ENCODE data around the gene ATP6V1E1.
"Not testable (repeated sequence)": the region's sequence is repeated elsewhere in the genome, so short reads cannot be mapped to it uniquely, and the experiment has no call there.

Gene ATP6V1E1

DNA sequence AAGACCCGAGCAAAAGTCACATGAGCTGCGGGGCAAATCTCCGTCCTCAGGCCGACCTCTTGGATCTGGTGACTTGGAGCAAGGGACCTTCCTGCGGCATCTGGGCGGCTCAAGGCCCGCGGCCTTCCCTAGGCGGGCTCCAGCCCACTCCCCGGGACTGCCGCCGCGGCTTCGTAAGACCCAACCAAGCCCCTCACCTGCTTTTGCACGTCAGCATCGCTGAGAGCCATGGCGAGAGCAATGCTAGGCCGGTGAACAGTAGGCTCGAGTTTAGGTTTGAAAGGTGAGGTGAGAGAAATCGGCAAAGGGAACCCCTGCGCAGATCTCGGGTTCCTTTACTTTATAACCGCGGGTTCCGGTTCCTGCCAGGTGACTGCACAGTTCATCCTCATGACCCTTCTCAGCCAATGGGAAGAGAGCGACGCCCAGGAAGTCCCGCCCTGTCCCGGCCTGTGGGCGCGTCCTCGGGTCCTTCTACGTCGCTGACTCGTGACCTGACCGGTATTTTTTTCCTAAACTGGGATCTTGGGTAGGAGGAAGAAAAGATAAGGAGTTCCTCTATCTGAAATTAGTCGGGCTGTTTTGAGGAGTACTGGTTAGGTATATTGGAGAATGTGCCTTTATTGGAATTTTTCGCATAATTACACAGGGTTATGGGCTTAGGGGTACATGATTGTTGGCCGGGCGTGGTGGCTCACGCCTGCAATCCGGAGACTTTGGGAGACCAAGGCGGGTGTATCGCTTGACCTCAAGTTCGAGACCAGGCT is at the start of gene ATP6V1E1:
TSS of gene ATP6V1E1 (minus strand) at position 344 of the 767 bp plus-strand sequence. CDS start at position 230, 114 bp downstream.
- DNase-seq (ENCODE audit: low spot score), result peak; percentile 99

- DNase-seq (ENCODE audit: low spot score), result no peak
Measured at GRCh38 chr22:17675584-17675983, 47.0 kb upstream of the ATP6V1E1 start.

DNA sequence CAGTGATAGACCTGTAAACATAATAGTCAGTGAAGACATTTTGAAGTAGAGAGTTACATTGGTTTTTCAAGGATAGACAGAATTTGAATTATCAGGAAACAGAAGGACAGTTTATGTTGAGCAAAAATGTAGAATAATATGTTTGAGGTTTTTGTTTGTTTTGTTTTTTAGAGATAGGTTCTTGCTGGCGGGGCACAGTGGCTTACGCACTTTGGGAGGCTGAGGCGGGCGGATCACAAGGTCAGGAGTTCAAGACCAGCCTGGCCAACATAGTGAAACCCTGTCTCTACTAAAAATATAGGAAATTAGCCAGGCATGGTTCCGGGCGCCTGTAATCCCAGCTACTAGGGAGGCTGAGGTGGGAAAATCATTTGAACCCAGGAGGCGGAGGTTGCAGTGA is 45.6 kb upstream of the ATP6V1E1 start:
- DNase-seq (ENCODE audit: low spot score), result no peak

DNA sequence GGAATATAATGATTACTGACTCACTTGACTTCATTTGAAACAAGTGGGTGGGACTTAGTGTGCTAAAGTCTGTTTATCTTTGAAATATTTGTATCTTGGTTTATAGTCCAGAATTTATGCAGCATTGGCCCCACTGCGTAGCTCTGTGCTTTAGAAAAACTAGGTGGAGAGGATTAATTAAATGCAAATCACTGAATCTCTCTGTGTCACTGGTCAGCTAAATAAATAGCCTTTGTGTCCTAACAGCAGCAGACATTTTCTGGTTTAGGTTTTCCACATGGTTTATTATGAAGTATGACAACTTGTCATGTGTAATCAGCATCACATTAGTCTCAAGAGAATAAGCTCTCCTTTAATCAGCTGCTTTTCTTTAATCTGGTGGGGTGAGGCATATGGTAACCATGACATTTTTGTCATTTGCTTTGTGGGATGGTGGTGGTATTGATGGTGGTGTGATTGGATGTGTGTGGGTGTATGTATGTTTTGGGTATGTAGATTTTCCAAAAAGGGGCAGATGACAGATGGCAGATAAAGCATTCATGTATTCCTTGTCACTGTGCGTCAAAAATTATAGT is 44.0 kb upstream of the ATP6V1E1 start:
- DNase-seq (ENCODE audit: low spot score), result peak; percentile 97

- not testable (repeated sequence) for DNase-seq (ENCODE audit: low spot score)
Measured at GRCh38 chr22:17671521-17672092, 43.1 kb upstream of the ATP6V1E1 start.

DNA sequence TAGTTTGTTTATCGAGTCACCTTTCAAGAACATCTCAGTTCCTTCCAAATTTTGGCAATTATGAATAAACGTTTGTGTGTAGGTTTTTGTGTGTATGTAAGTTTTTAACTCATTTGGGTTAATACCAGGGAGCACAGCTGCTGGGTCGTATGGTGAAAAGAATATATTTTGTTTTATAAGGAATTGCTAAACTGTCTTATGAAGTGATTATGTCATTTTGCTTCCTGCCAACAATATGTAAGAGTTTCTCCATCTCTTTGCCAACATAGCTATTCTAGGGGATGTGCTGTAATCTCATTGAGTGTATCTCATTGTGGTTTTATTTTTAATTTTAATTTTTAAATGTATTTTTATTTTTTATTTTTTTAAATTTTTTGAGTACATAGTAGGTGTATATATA is 37.3 kb upstream of the ATP6V1E1 start:
- DNase-seq (ENCODE audit: low spot score), result no peak

GRCh38 chr22:17665248-17665647 is 36.7 kb upstream of the ATP6V1E1 start:
- DNase-seq (ENCODE audit: low spot score), result no peak

DNA sequence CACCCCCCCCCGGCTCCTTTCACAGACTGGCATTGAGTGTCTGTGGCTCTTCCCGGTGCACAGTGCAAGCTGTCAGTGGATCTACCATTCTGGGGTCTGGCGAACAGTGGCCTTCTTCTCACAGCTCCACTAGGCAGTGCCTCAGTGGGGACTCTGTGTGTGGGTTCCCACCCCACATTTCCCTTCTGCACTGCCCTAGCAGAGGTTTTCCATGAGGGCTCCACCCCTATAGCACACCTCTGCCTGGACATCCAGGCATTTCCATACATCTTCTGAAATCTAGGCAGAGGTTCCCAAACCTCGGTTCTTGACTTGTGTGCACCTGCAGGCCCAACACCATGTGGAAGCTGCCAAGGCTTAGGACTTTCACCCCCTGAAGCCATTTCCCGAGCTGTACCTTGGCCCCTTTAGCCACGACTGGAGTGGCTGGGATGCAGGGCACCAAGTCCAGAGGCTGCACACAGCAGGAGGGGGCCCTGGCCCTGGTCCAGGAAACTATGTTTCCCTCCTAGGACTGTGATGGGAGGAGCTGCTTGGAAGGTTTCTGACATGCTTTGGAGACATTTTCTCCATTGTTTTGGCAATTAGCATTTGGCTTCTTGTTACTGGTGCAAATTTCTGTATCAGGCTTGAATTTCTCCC is 36.0 kb upstream of the ATP6V1E1 start:
- DNase-seq (ENCODE audit: low spot score), result no peak

DNA sequence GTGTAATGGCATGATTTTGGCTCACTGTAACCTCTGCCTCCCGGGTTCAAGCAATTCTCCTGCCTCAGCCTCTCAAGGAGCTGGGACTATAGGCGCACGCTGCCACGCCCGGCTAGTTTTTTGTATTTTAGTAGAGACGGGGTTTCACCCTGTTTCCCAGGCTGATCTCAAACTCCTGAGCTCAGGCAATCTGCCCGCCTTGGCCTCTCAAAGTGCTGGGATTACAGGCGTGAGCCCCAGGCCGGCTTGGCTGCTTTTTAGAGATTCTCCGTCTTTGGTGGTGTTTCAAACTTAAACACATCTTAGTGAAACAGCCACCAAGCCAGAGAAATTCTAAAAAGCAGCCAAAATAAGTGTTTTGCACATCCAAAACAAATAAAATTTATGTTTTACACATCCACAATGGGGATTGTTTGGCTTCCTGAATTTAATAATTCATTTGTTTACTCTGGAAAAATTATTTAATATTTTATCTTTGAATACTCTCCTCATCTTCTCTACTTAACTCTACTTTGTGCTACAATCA is 28.4 kb upstream of the ATP6V1E1 start:
- no peak for DNase-seq (ENCODE audit: low spot score)

DNA sequence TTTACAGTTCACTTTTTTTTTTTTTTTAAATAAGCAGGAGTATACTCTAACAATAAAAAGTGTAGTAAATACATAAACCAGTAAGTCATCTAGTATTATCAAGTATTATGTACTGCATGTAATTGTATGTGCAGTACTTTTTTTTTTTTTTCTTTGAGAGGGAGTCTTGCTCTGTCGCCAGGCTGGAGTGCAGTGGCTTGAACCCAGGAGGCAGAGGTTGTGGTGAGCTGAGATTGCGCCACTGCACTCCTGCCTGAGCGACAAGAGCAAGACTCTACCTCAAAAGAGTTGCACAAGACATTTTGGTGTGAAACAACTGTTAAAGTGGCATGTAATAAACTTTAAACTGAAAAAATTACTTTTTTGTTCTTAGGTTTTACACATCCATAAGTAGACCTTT is 26.7 kb upstream of the ATP6V1E1 start:
- DNase-seq (ENCODE audit: low spot score), result no peak

DNA sequence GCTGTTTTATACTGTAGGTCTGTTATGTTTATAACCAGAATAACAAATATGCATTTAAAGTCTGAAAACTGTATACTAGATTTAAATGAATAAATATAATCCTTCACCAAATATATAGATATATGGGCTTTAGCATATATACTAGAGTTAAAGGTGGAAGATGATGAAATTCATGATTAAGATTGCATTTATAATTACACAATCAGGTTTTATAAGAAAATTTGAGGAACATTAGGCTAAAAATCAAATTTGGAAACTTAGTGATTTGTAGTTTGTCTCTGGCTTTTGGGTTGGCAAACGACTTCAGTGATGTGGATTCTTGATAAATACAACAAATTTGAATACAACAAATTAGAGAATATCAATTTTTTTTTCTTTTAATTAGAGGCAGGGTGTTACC is 20.0 kb upstream of the ATP6V1E1 start:
- DNase-seq (ENCODE audit: low spot score), result no peak

DNA sequence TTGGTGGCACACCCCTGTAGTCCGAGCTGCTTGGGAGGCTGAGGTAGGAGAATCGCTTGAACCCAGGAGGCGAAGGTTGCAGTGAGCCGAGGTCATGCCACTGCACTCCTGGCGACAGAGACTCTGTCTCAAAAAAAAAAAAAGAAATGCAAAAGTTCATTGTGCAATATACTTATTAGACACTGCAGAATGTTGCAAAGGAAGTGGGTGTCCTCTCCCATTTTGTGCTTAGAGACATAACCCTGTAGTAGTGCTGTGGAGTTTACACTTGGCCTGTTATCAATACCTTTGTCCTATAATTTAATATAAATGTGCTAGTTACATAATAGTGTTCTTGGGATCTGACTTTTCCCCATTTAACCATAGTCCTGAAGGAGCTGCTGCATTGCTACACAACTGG is 19.4 kb upstream of the ATP6V1E1 start:
- no peak for DNase-seq (ENCODE audit: low spot score)

- no peak for DNase-seq (ENCODE audit: low spot score)
Measured at GRCh38 chr22:17647452-17647851, 18.9 kb upstream of the ATP6V1E1 start.

- DNase-seq (ENCODE audit: low spot score), result not testable (repeated sequence)
Measured at GRCh38 chr22:17642357-17642756, 13.8 kb upstream of the ATP6V1E1 start.

DNA sequence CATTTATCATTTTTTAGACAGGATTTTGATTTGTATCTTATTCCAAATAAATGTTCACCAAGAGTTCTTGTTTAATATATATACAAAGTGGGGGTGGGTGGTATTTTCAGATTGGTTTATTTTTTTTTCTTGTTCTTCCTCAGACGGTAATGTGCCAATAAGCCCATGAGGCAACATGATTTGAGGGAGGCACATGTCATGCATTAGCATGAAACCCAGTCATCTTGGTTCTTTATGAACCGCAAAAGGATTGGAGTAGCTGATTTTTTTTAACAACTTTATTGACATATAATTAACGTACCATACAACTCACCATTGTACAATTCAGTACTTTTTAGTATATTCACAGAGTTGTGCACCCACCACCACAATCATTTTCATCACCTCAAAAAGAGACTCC is 12.7 kb upstream of the ATP6V1E1 start:
- no peak for DNase-seq (ENCODE audit: low spot score)

GRCh38 chr22:17639247-17639741 is 10.7 kb upstream of the ATP6V1E1 start:
- DNase-seq (ENCODE audit: low spot score), result peak; percentile 36

DNA sequence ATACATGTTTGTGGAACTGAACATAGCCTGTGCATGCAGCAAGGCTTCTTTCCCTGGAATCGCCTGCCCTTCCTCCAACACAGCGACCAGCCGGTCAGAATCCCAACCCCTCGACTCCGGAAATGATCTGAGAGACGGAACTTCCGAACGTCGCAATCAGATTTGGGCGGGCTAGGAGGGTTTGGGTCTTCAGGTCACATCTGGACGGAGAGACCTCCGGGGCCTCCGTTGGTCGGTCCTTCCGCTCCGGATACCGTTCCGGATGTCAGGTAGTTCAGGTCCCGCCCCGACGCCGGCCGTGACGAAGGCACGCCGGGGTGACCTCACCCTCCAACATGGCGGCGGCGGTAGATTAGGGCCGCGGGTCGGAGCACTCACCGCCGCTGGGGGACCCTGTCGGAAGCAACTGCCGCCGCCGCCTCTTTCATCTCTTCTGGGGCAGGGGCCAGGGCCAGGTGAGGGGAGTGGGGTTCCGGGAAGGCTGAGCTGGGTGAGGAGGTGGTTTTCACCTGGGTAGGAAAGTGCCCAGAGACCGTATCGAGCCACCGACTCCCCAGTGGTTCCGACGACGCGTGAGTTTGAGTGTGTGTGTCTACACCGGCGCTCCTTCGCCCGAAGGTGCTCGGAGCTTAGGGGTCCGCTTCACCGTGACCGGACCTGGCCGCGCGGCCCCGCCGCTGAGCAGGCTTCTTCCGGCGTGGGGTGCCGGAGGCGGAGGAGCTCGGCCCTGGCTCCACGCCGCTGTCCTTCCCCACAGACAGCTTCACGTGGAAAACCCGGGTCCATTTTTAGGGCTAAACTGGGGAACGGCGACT is 10.1 kb upstream of the ATP6V1E1 start, which contains the start of gene BCL2L13:
TSS of gene BCL2L13 (plus strand) at position 326 of the 815 bp plus-strand sequence. CDS start 16,955 bp downstream, outside the sequence.
- peak; percentile 93 for DNase-seq (ENCODE audit: low spot score)

DNA sequence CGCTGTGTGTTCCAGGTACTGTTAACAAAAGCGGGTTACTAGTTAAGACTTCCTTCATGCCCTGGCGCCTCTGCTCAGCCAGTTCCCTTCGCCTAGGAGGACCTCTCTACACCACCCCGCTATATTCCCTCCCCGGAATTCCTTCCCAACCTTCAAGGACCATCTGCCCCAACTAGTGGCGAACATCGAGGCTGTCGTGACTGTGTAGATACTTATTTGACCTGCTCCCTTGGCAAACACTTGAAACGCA is 9.6 kb upstream of the ATP6V1E1 start:
- no peak for DNase-seq (ENCODE audit: low spot score)

GRCh38 chr22:17637490-17638181 is 9.1 kb upstream of the ATP6V1E1 start:
- peak; percentile 5 for DNase-seq (ENCODE audit: low spot score)

GRCh38 chr22:17636850-17637249 is 8.3 kb upstream of the ATP6V1E1 start:
- not testable (repeated sequence) for DNase-seq (ENCODE audit: low spot score)

DNA sequence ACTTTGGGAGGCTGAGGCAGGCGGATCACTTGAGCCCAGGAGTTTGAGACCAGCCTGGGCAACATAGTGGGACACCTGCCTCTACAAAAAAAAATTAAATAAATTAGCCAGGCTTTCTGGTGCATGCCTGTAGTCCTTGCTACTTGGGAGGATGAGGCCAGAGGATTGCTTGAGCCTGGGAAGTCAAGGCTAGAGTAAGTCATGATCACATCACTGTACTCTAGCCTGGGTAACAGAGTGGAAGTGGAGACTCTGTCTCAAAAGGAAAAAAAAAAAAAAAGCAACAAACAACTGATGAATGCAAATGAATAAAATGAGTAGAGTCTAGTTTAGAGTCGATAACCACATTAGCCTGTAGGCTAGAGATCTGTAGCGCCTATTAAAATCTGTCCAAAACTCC is 6.1 kb upstream of the ATP6V1E1 start:
- DNase-seq (ENCODE audit: low spot score), result no peak
